Adrenal gland (tissue), 12 donors: ENCODE data around the gene SH3RF1. TPM values are rescaled to one million over a fixed set of nuclear protein-coding genes. Genes with fewer than 3 reads are reported as not detected.
"Not testable (repeated sequence)": the region's sequence is repeated elsewhere in the genome, so short reads cannot be mapped to it uniquely, and the experiment has no call there.

Experiments used
- DNase-seq, 7 donors: peaks; one replicate each; pipeline ENCODE4 v3.0.0-alpha.2; 2019 to 2020
- H3K27ac ChIP-seq, 5 donors: fragments of 200-600 bp; sonication (generic) in 4 of 5; 1 replicate in 3 of 5; 2 replicates in 2 of 5; pipeline versions ENCODE4 v1.5.1 to v1.8.0; 2016 to 2020; ENCODE audit warnings: mild to moderate bottlenecking in 1 of 5
- H3K27me3 ChIP-seq: fragments of 200-600 bp; 2 replicates; pipeline ENCODE4 v1.8.0; 2021
- H3K36me3 ChIP-seq, 2 donors: fragments of 200-600 bp; replicated peaks in 1 of 2; 1 replicate in 1 of 2; 2 replicates in 1 of 2; pipeline versions ENCODE4 v1.5.1 to v1.8.0; 2018 to 2022
- H3K4me1 ChIP-seq, 2 donors: fragments of 200-600 bp; replicated peaks in 1 of 2; 1 replicate in 1 of 2; 2 replicates in 1 of 2; pipeline versions ENCODE4 v1.5.1 to v1.8.0; 2018 to 2021
- H3K4me3 ChIP-seq, 4 donors: fragments of 200-600 bp; sonication (generic) in 3 of 4; one replicate each; pipeline ENCODE4 v1.5.1; 2016 to 2018
- H3K9me3 ChIP-seq, 3 donors: fragments of 200-600 bp; sonication (generic) in 1 of 3; replicated peaks in 1 of 3; 1 replicate in 2 of 3; 2 replicates in 1 of 3; pipeline versions ENCODE4 v1.5.1 to v1.8.0; 2016 to 2021
- POLR2A ChIP-seq, 2 donors: fragments of 450-650 bp; IDR thresholded peaks; one replicate each; pipeline ENCODE4 v1.6.1; 2017; ENCODE audit warnings: antibody characterized with exemption in 2 of 2, mild to moderate bottlenecking in 2 of 2, moderate library complexity in 1 of 2
- WGBS, 4 donors: extraction: QIAGEN DNeasy Blood & Tissue Kit in 2 of 4; methylation state at CpG; one replicate each; pipeline versions ENCODE4 v1.1.5 to v1.1.7; 2013 to 2017; 5-methylcytosine and 5-hydroxymethylcytosine counted together
- intact Hi-C, 2 donors: fragments of 100-400 bp; cut with DNase I; formaldehyde crosslinking; loops; one replicate each; pipeline versions ENCODE4 v1.14.1 to v1.15.0; 2022 to 2023
- polyA plus RNA-seq, 3 donors: library from polyadenylated mRNA; stranded (reverse); fragments of 200-250 nt in 2 of 3; fragments of 350-450 nt in 1 of 3; fragmentation: Illumina TruSeq in 1 of 3; extraction: RNeasy Lipid Tissue Mini Kit (QIAGEN cat#74804) in 1 of 3; gene quantifications; one replicate each; pipeline ENCODE4 v1.2.3, GENCODE V29; 2013 to 2014
- total RNA-seq, 9 donors: library from RNA; depleted of rRNA in 4 of 9; stranded (reverse); fragments of >200 nt in 4 of 9; fragments of 120-200 nt in 1 of 9; fragmentation: NEBNext Ultra II Directional in 1 of 9; extraction: Animal tissue kit (Norgen Biotek cat#: 25700) in 1 of 9; gene quantifications; one replicate each; pipeline versions ENCODE4 v1.1.0 to v1.2.4, GENCODE V29; 2013 to 2023
- TF ChIP-seq, protein P1 (sequence below), 6 experiments: fragments of 450-650 bp in 4 of 6; fragments of 200-600 bp in 2 of 6; sonication (generic) in 1 of 6; IDR thresholded peaks; 1 replicate in 5 of 6; 2 replicates in 1 of 6; pipeline versions ENCODE4 v1.5.1 to v1.8.0; 2016 to 2021; ENCODE audit warnings: antibody characterized with exemption in 6 of 6, mild to moderate bottlenecking in 2 of 6, moderate library complexity in 1 of 6
- donor health status: healthy with polysubstance abuse.
- donor health status: Bipolar disorder and iron deficiency.
- donor health status: DM: yes; HTN: yes; CAD: no.
- donor health status: DM: no; HTN: no; CAD: no.
- donor health status: DM: no; HTN: no; CAD: no.
- donor health status: DM: yes; HTN: yes; CAD: no.

SH3RF1 gene
- total and polyA plus RNA-seq, 12 donors: 1.8 to 19.3 (median 8.6) TPM

DNA sequence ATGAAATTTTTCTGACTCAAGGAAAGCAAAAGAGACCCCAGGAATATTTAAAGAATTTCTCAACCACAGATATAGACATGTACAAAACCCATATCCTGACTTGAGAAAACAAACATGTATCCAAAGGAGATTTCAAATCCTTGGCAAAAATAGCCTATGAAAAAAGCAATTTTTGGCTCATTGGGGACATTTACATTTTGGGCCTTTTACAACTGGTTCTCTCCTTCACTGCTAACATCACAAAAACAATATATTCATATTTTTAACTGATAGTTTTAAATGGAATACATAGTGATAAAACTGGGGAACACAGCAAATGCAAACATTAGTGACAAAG, 65.0 kb downstream of the SH3RF1 start:
- intact Hi-C loops: no loop called here
- TF ChIP-seq, protein P1, sequence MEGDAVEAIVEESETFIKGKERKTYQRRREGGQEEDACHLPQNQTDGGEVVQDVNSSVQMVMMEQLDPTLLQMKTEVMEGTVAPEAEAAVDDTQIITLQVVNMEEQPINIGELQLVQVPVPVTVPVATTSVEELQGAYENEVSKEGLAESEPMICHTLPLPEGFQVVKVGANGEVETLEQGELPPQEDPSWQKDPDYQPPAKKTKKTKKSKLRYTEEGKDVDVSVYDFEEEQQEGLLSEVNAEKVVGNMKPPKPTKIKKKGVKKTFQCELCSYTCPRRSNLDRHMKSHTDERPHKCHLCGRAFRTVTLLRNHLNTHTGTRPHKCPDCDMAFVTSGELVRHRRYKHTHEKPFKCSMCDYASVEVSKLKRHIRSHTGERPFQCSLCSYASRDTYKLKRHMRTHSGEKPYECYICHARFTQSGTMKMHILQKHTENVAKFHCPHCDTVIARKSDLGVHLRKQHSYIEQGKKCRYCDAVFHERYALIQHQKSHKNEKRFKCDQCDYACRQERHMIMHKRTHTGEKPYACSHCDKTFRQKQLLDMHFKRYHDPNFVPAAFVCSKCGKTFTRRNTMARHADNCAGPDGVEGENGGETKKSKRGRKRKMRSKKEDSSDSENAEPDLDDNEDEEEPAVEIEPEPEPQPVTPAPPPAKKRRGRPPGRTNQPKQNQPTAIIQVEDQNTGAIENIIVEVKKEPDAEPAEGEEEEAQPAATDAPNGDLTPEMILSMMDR (IDR thresholded peaks at IDR 0.05): no peak
- no peak for TF ChIP-seq POLR2A (IDR thresholded peaks at IDR 0.05)
- Histone ChIP-seq H3K27ac (no peak overlapping the region), H3K9me3 (no peaks in the 10 kb centered on the region), H3K36me3 (no peaks in the 10 kb centered on the region), H3K27me3 (no peaks in the 10 kb centered on the region), H3K4me1 (peaks cover 4 to 19% of the 10 kb centered on the region in 2 donors), H3K4me3 (no peak overlapping the region)
- DNase-seq: no peak

DNA sequence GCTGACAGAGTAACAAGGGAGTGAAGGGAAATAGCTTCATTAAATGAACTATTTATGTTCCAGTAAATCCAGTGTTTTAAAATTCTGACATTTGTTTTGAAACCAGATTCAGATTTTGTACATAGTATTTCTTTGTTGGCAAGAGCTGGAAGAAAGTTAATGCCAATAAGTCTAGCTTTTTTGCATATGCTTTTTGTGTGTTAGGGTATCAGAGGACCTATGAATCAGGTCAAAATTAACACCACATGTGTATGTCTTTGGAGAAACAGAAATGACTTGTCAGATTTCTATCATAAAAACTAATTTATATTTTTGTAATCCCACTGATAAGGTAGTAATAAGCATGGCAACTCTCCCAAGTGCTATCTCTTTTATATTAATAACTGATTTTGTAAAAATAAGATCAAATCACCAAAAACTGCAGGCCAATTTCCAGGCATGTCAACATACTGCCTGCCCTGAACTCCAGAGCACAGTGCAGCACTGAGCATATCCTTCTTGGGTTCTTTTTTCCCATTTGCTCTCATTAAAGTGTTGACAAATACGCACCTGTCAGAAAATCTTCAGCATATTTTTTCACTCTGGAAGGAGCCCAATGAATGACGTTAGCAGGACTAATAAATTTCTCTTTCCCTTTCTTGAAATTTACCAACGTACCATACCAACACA, 65.5 kb downstream of the SH3RF1 start:
- no peak overlapping the region for H3K4me3 ChIP-seq
- DNase-seq: no peak
- no peak overlapping the region for H3K27ac ChIP-seq
- H3K4me1 ChIP-seq: peaks cover 4 to 19% of the 10 kb centered on the region in 2 donors
- H3K9me3 ChIP-seq: no peaks in the 10 kb centered on the region
- 56 to 69% (median 59%) methylated on average over 3 of the region's 3 CpGs for WGBS, 4 donors
- TF ChIP-seq, protein P1 (IDR thresholded peaks at IDR 0.05): no peak
- no peak for TF ChIP-seq POLR2A (IDR thresholded peaks at IDR 0.05)
- no peaks in the 10 kb centered on the region for H3K36me3 ChIP-seq
- intact Hi-C loops: no loop called here
- no peaks in the 10 kb centered on the region for H3K27me3 ChIP-seq

DNA sequence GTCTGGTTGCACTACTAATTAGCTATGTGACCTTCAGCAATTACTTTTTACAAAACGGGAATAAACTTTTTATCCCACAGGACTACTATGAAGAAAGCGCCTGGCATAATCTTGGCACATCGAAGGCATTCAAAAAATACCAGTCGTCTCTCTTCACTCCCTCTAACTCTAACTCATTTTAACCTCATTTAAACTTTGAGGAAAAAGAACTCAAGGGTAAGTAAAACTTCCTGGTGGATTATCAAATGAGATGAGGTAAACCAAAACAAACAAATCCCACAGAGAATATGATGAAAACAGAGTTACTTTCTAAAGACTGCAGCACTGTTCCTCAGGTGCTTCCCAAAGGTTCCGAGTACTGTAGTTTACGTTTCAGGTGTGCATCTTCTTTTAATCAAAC, 66.9 kb downstream of the SH3RF1 start:
- Histone ChIP-seq H3K4me3 (no peak overlapping the region), H3K36me3 (no peaks in the 10 kb centered on the region), H3K9me3 (no peaks in the 10 kb centered on the region), H3K27me3 (no peaks in the 10 kb centered on the region), H3K27ac (no peak overlapping the region), H3K4me1 (peaks cover 4 to 17% of the 10 kb centered on the region in 2 donors)
- DNase-seq: no peak
- TF ChIP-seq, protein P1 (IDR thresholded peaks at IDR 0.05): no peak
- no peak for TF ChIP-seq POLR2A (IDR thresholded peaks at IDR 0.05)
- WGBS, 4 donors: 65 to 76% (median 71%) methylated on average over 6 of the region's 6 CpGs
- intact Hi-C loops: no loop called here

DNA sequence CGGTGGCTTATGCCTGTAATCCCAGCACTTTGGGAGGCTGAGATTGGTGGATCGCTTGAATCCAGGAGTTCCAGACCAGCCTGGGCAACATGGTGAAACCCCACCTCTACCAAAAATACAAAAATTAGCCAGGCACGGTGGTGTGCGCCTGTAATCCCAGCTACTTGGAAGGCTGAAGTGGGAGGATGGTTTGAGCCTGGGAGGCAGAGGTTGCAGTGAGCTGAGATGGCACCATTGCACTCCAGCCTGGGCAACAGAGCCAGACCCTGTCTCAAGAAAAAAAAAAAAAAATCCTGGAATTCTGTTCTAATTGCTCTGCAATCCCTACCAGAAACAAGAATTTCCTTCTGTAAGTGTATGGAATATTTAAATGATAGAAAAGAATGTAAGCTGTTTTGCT, 67.5 kb downstream of the SH3RF1 start:
- H3K4me3 ChIP-seq, H3K27me3 ChIP-seq, intact Hi-C loops, H3K9me3 ChIP-seq, H3K27ac ChIP-seq, H3K36me3 ChIP-seq, DNase-seq: not testable (repeated sequence)
- 86 to 96% (median 91%) methylated on average over 4 of the region's 4 CpGs for WGBS, 4 donors
- H3K4me1 ChIP-seq: peaks cover 4 to 17% of the 10 kb centered on the region in 2 donors

DNA sequence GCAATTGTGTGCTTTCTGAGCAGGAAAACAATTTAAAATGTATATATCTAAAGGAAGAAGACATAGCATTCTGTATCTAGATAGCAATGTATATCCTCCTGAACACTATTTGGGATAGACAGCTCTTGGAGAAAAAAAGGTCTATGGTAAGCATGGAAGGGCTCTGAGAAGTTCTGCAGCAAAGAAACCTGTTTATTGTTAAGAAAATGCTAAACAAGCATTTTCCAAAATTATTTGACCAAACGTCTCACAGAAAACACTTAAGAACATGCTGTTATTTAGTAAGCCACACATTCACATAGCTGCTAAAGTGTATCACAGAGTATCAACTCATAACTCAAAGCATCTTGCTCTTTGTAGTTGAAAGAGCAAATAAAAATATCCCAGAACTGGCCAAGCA, 67.9 kb downstream of the SH3RF1 start:
- no peaks in the 10 kb centered on the region for H3K27me3 ChIP-seq
- H3K36me3 ChIP-seq: no peaks in the 10 kb centered on the region
- H3K4me3 ChIP-seq: no peak overlapping the region
- peaks cover 4 to 17% of the 10 kb centered on the region in 2 donors for H3K4me1 ChIP-seq
- no peak for DNase-seq
- H3K9me3 ChIP-seq: no peaks in the 10 kb centered on the region
- 60 to 71% (median 66%) methylated on average over 1 of the region's 1 CpG for WGBS, 4 donors
- TF ChIP-seq, protein P1 (IDR thresholded peaks at IDR 0.05): no peak
- no peak for TF ChIP-seq POLR2A (IDR thresholded peaks at IDR 0.05)
- intact Hi-C loops: no loop called here
- no peak overlapping the region for H3K27ac ChIP-seq
